Nephron (organoid): ENCODE measurements around the gene GET3.
A peak's percentile ranks its signal among the peaks of the same experiment; 100 is the strongest.

Experiments
- H3K27ac Mint-ChIP-seq, 3 experiments: 2 replicates each; pipeline ENCODE4 v1.8.0; 2020; ENCODE audit warnings: mixed read lengths in 3 of 3, mild to moderate bottlenecking in 2 of 3, moderate library complexity in 1 of 3
- H3K27me3 Mint-ChIP-seq: 2 replicates; pipeline ENCODE4 v1.8.0; 2021; ENCODE audit warnings: low read depth, mild to moderate bottlenecking, moderate library complexity, mixed read lengths
- H3K36me3 Mint-ChIP-seq: 2 replicates; pipeline ENCODE4 v1.8.0; 2020; ENCODE audit warnings: low read depth, mixed read lengths
- H3K4me1 Mint-ChIP-seq: 2 replicates; pipeline ENCODE4 v1.8.0; 2020; ENCODE audit warnings: mixed read lengths
- H3K4me3 Mint-ChIP-seq, 3 experiments: 2 replicates each; pipeline ENCODE4 v1.8.0; 2020; ENCODE audit warnings: mild to moderate bottlenecking in 3 of 3, mixed read lengths in 3 of 3, moderate library complexity in 2 of 3
- H3K9me3 Mint-ChIP-seq: 2 replicates; pipeline ENCODE4 v1.8.0; 2020; ENCODE audit warnings: mixed read lengths
- CTCF ChIP-seq, 3 experiments: fragments of 200-600 bp; sonication (generic); IDR thresholded peaks; one replicate each; pipeline ENCODE4 v1.5.0; 2021; ENCODE audit warnings: antibody characterized with exemption in 3 of 3; ENCODE audit not compliant: unreplicated experiment in 3 of 3

The GET3 gene

GRCh38 chr19:12769689-12770088, 32.4 kb downstream of the GET3 start:
- no peaks in the 10 kb centered on the region for H3K9me3 Mint-ChIP-seq
- H3K4me3 Mint-ChIP-seq, result peak overlapping the region; percentile 1 to 23 (median 17)
- H3K27me3 Mint-ChIP-seq, result peaks cover 4% of the 10 kb centered on the region
- peak overlapping the region in 1 of 3 experiments; percentile 38 for H3K27ac Mint-ChIP-seq
- TF ChIP-seq CTCF (IDR thresholded peaks at IDR 0.05; ENCODE audit: unreplicated experiment in 3 of 3), result no peak
- H3K4me1 Mint-ChIP-seq, result peaks cover 17% of the 10 kb centered on the region
- peaks cover 13% of the 10 kb centered on the region for H3K36me3 Mint-ChIP-seq

- TF ChIP-seq CTCF (IDR thresholded peaks at IDR 0.05; ENCODE audit: unreplicated experiment in 3 of 3), result no peak
- no peak overlapping the region for H3K4me3 Mint-ChIP-seq
- H3K27me3 Mint-ChIP-seq, result peaks cover 4% of the 10 kb centered on the region
- no peak overlapping the region for H3K27ac Mint-ChIP-seq
- H3K36me3 Mint-ChIP-seq, result peaks cover 4% of the 10 kb centered on the region
- peaks cover 17% of the 10 kb centered on the region for H3K4me1 Mint-ChIP-seq
- H3K9me3 Mint-ChIP-seq, result no peaks in the 10 kb centered on the region
Measured at GRCh38 chr19:12770922-12771321, 33.6 kb downstream of the GET3 start.

GRCh38 chr19:12772323-12772722, 35.0 kb downstream of the GET3 start:
- H3K27me3 Mint-ChIP-seq, result peaks cover 4% of the 10 kb centered on the region
- H3K9me3 Mint-ChIP-seq, result no peaks in the 10 kb centered on the region
- H3K4me3 Mint-ChIP-seq, result no peak overlapping the region
- peaks cover 19% of the 10 kb centered on the region for H3K4me1 Mint-ChIP-seq
- H3K36me3 Mint-ChIP-seq, result no peaks in the 10 kb centered on the region
- no peak overlapping the region for H3K27ac Mint-ChIP-seq
- no peak for TF ChIP-seq CTCF (IDR thresholded peaks at IDR 0.05; ENCODE audit: unreplicated experiment in 3 of 3)

- H3K9me3 Mint-ChIP-seq, result no peaks in the 10 kb centered on the region
- H3K4me1 Mint-ChIP-seq, result peaks cover 27% of the 10 kb centered on the region
- peak overlapping the region; percentile 58 to 76 (median 72) for H3K4me3 Mint-ChIP-seq
- no peaks in the 10 kb centered on the region for H3K36me3 Mint-ChIP-seq
- TF ChIP-seq CTCF (IDR thresholded peaks at IDR 0.05; ENCODE audit: unreplicated experiment in 3 of 3), result peak in 2 of 3 experiments; percentile 21 to 27
- peak overlapping the region in 2 of 3 experiments; percentile 34 to 45 for H3K27ac Mint-ChIP-seq
- peaks cover 4% of the 10 kb centered on the region for H3K27me3 Mint-ChIP-seq
Measured at GRCh38 chr19:12773571-12773970, 36.3 kb downstream of the GET3 start.

- peak within 1 kb of the TSS; percentile 83 to 85 (median 84) for H3K4me3 Mint-ChIP-seq
- H3K9me3 Mint-ChIP-seq, result no peaks in the 10 kb centered on the region
- H3K4me1 Mint-ChIP-seq, result peaks cover 33% of the 10 kb centered on the region
- peaks cover 4% of the 10 kb centered on the region for H3K27me3 Mint-ChIP-seq
- peak within 1 kb of the TSS in 1 of 3 experiments; percentile 96 for H3K27ac Mint-ChIP-seq
- no peaks in the 10 kb centered on the region for H3K36me3 Mint-ChIP-seq
- TF ChIP-seq CTCF (IDR thresholded peaks at IDR 0.05; ENCODE audit: unreplicated experiment in 3 of 3), result no peak
Measured at GRCh38 chr19:12774588-12775555, 37.6 kb downstream of the GET3 start, which contains the start of gene HOOK2. HOOK2 (minus strand) TSS chr19:12775552; CDS start chr19:12775449, 103 bp downstream.
